Calu3 (cell line): ENCODE data around the gene RRP36. TPM values are rescaled to one million over a fixed set of nuclear protein-coding genes. Genes with fewer than 3 reads are reported as not detected.
A peak's percentile ranks its signal among the peaks of the same experiment; 100 is the strongest.

Experiments
- BruUV-seq: library from RNA; stranded (reverse); fragments of 400-500 nt; replicated peaks from 2 replicates; lab custom pipeline; 2021; lab: Mats Ljungman, UMichigan
- CTCF ChIA-PET: fragments of 300-600 bp; sonication (Branson Sonifier 250); formaldehyde crosslinking; loops from one replicate; lab custom pipeline; 2022; ENCODE audit warnings: antibody characterized with exemption; lab: Charles Lee
- DNase-seq: peaks from one replicate; pipeline ENCODE4 v3.0.0; 2022
- H3K27ac Mint-ChIP-seq: one replicate; pipeline ENCODE4 v1.8.0; 2022; ENCODE audit warnings: mixed read lengths; ENCODE audit not compliant: unreplicated experiment
- H3K27me3 Mint-ChIP-seq: one replicate; pipeline ENCODE4 v1.8.0; 2022; ENCODE audit warnings: mixed read lengths; ENCODE audit not compliant: unreplicated experiment
- H3K36me3 Mint-ChIP-seq: one replicate; pipeline ENCODE4 v1.8.0; 2022; ENCODE audit warnings: mild to moderate bottlenecking, moderate library complexity, mixed read lengths; ENCODE audit not compliant: insufficient read depth, unreplicated experiment
- H3K4me1 Mint-ChIP-seq: one replicate; pipeline ENCODE4 v1.8.0; 2022; ENCODE audit warnings: mild to moderate bottlenecking, low read depth, mixed read lengths; ENCODE audit not compliant: unreplicated experiment
- H3K4me3 Mint-ChIP-seq: one replicate; pipeline ENCODE4 v1.8.0; 2022; ENCODE audit warnings: mild to moderate bottlenecking, low read depth, moderate library complexity, mixed read lengths; ENCODE audit not compliant: unreplicated experiment
- H3K9me3 Mint-ChIP-seq: one replicate; pipeline ENCODE4 v1.8.0; 2022; ENCODE audit warnings: low read depth, mixed read lengths; ENCODE audit not compliant: unreplicated experiment
- CTCF ChIP-seq: fragments of 200-600 bp; IDR thresholded peaks from one replicate; pipeline ENCODE4 v1.8.0; 2022; ENCODE audit warnings: antibody characterized with exemption; ENCODE audit not compliant: unreplicated experiment
- intact Hi-C: fragments of 100-400 bp; cut with micrococcal nuclease; formaldehyde crosslinking; loops from one replicate; pipeline ENCODE4 v1.10.0; 2022; ENCODE audit not compliant: unreplicated experiment
- total RNA-seq: library from RNA; stranded (reverse); gene quantifications from 2 replicates; pipeline ENCODE4 v1.2.3, GENCODE V29; 2022

Gene RRP36
- total RNA-seq, 1 experiment from 2014 or later, result 101 TPM

GRCh38 chr6:43045371-43045930, 24.0 kb downstream of the RRP36 start:
- BruUV-seq, result no TSS peak
- H3K27ac Mint-ChIP-seq, result no peak overlapping the region
- no peak overlapping the region for H3K4me3 Mint-ChIP-seq
- peaks cover 43% of the 10 kb centered on the region for H3K36me3 Mint-ChIP-seq
- no peaks in the 10 kb centered on the region for H3K9me3 Mint-ChIP-seq
- CTCF ChIA-PET, result no interaction called here
- no peak for DNase-seq
- TF ChIP-seq CTCF, result no peak
- intact Hi-C loops, result no loop called here
- H3K4me1 Mint-ChIP-seq, result no peaks in the 10 kb centered on the region
- no peaks in the 10 kb centered on the region for H3K27me3 Mint-ChIP-seq

- no peak overlapping the region for H3K27ac Mint-ChIP-seq
- no peak for TF ChIP-seq CTCF
- DNase-seq, result no peak
- no peaks in the 10 kb centered on the region for H3K27me3 Mint-ChIP-seq
- CTCF ChIA-PET, result interaction anchor here (0.6 kb wide), 1 partner anchor 15 kb away, joined by 3 read pairs; no protein-coding TSS in a partner anchor
- peaks cover 46% of the 10 kb centered on the region for H3K36me3 Mint-ChIP-seq
- peaks cover 10% of the 10 kb centered on the region for H3K4me1 Mint-ChIP-seq
- BruUV-seq, result no TSS peak
- intact Hi-C loops, result no loop called here
- no peak overlapping the region for H3K4me3 Mint-ChIP-seq
- H3K9me3 Mint-ChIP-seq, result no peaks in the 10 kb centered on the region
These were observed 26.6 kb downstream of the RRP36 start for GRCh38 chr6:43047998-43048397.

GRCh38 chr6:43050981-43051380, 29.6 kb downstream of the RRP36 start:
- intact Hi-C loops, result no loop called here
- Mint-ChIP-seq H3K9me3 (no peaks in the 10 kb centered on the region), H3K36me3 (peaks cover 63% of the 10 kb centered on the region), H3K4me1 (peaks cover 13% of the 10 kb centered on the region), H3K27ac (no peak overlapping the region), H3K4me3 (no peak overlapping the region), H3K27me3 (no peaks in the 10 kb centered on the region)
- DNase-seq, result no peak
- CTCF ChIA-PET, result no interaction called here
- TF ChIP-seq CTCF, result no peak
- no TSS peak for BruUV-seq

GRCh38 chr6:43052225-43052841, 30.9 kb downstream of the RRP36 start:
- CTCF ChIA-PET, result no interaction called here
- peaks cover 13% of the 10 kb centered on the region for H3K4me1 Mint-ChIP-seq
- peak overlapping the region; percentile 97 for H3K4me3 Mint-ChIP-seq
- H3K36me3 Mint-ChIP-seq, result peaks cover 62% of the 10 kb centered on the region
- H3K27me3 Mint-ChIP-seq, result no peaks in the 10 kb centered on the region
- peak overlapping the region; percentile 88 for H3K27ac Mint-ChIP-seq
- H3K9me3 Mint-ChIP-seq, result no peaks in the 10 kb centered on the region
- intact Hi-C loops, result no loop called here
- no peak for TF ChIP-seq CTCF
- no peak for DNase-seq
- no TSS peak for BruUV-seq
